SK-N-SH (cell line): Measurements from ENCODE around the gene CYFIP1. TPM values are rescaled to one million over a fixed set of nuclear protein-coding genes. Genes with fewer than 3 reads are reported as not detected.

Source experiments
- CTCF ChIA-PET: fragments of 300-600, 350-600 bp; formaldehyde crosslinking; extraction: SDS; loops from one replicate; lab custom pipeline; 2021; lab: Yijun Ruan, JAX
- POLR2A ChIA-PET: fragments of 350-600 bp; sonication (Branson Sonifier 250); formaldehyde crosslinking; extraction: SDS; loops from one replicate; lab custom pipeline; 2020; ENCODE audit warnings: antibody characterized with exemption, inconsistent platforms; lab: Yijun Ruan, JAX
- DNase-seq: peaks from one replicate; pipeline ENCODE4 v3.0.0; 2012
- H2AFZ ChIP-seq: fragments of 200-600 bp; sonication (generic); 2 replicates; pipeline ENCODE4 v1.8.1; 2016; ENCODE audit warnings: antibody characterized with exemption, mild to moderate bottlenecking, low read depth
- H3F3A ChIP-seq: fragments of 200-600 bp; sonication (generic); replicated peaks from 2 replicates; pipeline ENCODE3; 2016; ENCODE audit warnings: antibody characterized with exemption, mild to moderate bottlenecking; ENCODE audit not compliant: insufficient read depth
- H3K27ac ChIP-seq, 2 experiments: fragments of 200-500 bp in 1 of 2; fragments of 200-600 bp in 1 of 2; sonication (Bioruptor generic) in 1 of 2; sonication (generic), shearing (Covaris generic) in 1 of 2; 2 replicates each; pipeline versions ENCODE4 v1.5.1 to v1.6.1; 2014 to 2016; ENCODE audit warnings: low read depth in 2 of 2, inconsistent platforms in 1 of 2, low read length in 1 of 2, mild to moderate bottlenecking in 1 of 2, mixed read lengths in 1 of 2
- H3K27me3 ChIP-seq: fragments of 200-600 bp; sonication (generic), shearing (Covaris generic); 2 replicates; pipeline ENCODE4 v1.6.1; 2016; ENCODE audit warnings: mixed run types; ENCODE audit not compliant: insufficient read depth
- H3K36me3 ChIP-seq, 2 experiments: fragments of 200-500 bp in 1 of 2; fragments of 200-600 bp in 1 of 2; sonication (Bioruptor generic) in 1 of 2; sonication (generic) in 1 of 2; replicated peaks in 1 of 2; 2 replicates each; pipeline versions ENCODE3 to v1.5.1; 2014 to 2016; ENCODE audit warnings: low read length in 1 of 2, mild to moderate bottlenecking in 1 of 2; ENCODE audit not compliant: insufficient read depth in 2 of 2, control insufficient read depth in 1 of 2
- H3K4me1 ChIP-seq, 2 experiments: fragments of 200-500 bp in 1 of 2; fragments of 200-600 bp in 1 of 2; sonication (Bioruptor generic) in 1 of 2; sonication (generic), shearing (Covaris generic) in 1 of 2; 2 replicates each; pipeline versions ENCODE4 v1.5.1 to v1.6.1; 2014 to 2016; ENCODE audit warnings: low read depth in 1 of 2, low read length in 1 of 2, mixed run types in 1 of 2; ENCODE audit not compliant: insufficient read depth in 2 of 2, control insufficient read depth in 1 of 2
- H3K4me2 ChIP-seq: fragments of 200-600 bp; sonication (generic), shearing (Covaris generic); 2 replicates; pipeline ENCODE4 v1.6.1; 2017; ENCODE audit warnings: mixed run types
- H3K4me3 ChIP-seq, 2 experiments: fragments of 200-500 bp in 1 of 2; fragments of 200-600 bp in 1 of 2; sonication (Bioruptor generic) in 1 of 2; sonication (generic), shearing (Covaris generic) in 1 of 2; 2 replicates each; pipeline versions ENCODE4 v1.5.1 to v1.8.1; 2014 to 2016; ENCODE audit warnings: low read depth in 2 of 2, inconsistent platforms in 1 of 2, low read length in 1 of 2, mild to moderate bottlenecking in 1 of 2, mixed read lengths in 1 of 2, moderate library complexity in 1 of 2
- H3K79me2 ChIP-seq: fragments of 200-600 bp; sonication (generic); 2 replicates; pipeline ENCODE4 v1.8.1; 2017; ENCODE audit warnings: mild to moderate bottlenecking; ENCODE audit not compliant: insufficient read depth
- H3K9ac ChIP-seq: fragments of 200-600 bp; sonication (generic); 2 replicates; pipeline ENCODE4 v1.6.1; 2017; ENCODE audit warnings: mixed run types
- H3K9me2 ChIP-seq: fragments of 200-600 bp; sonication (generic); 2 replicates; pipeline ENCODE4 v1.6.1; 2017; ENCODE audit warnings: mixed run types
- H3K9me3 ChIP-seq: fragments of 200-600 bp; sonication (generic); 2 replicates; pipeline ENCODE4 v1.6.1; 2017; ENCODE audit warnings: mixed run types, mild to moderate bottlenecking, moderate library complexity
- H4K20me1 ChIP-seq: fragments of 200-600 bp; sonication (generic); 2 replicates; pipeline ENCODE4 v1.6.1; 2017; ENCODE audit warnings: mild to moderate bottlenecking, mixed run types; ENCODE audit not compliant: insufficient read depth
- CHD2 ChIP-seq: fragments of 150-350 bp; IDR thresholded peaks from 2 replicates; pipeline ENCODE4 v1.6.1; 2018; ENCODE audit warnings: low read length; ENCODE audit not compliant: partially characterized antibody
- EP300 ChIP-seq, 2 experiments: IDR thresholded peaks; 2 replicates each; pipeline versions ENCODE4 v1.4.0 to v1.6.1; 2012; ENCODE audit warnings: borderline replicate concordance in 1 of 2, low read depth in 1 of 2, low read length in 1 of 2
- FOXJ3 ChIP-seq: sonication (generic); formaldehyde crosslinking; IDR thresholded peaks from 2 replicates; pipeline ENCODE4 v1.5.1; 2020; ENCODE audit warnings: mild to moderate bottlenecking, missing genetic modification reagents
- FOXM1 ChIP-seq: IDR thresholded peaks from 2 replicates; pipeline ENCODE4 v1.4.0; 2012; ENCODE audit warnings: low read depth, mild to moderate bottlenecking
- IRF3 ChIP-seq: fragments of 150-350 bp; IDR thresholded peaks from 2 replicates; pipeline ENCODE4 v1.6.1; 2016; ENCODE audit warnings: mild to moderate bottlenecking, low read depth, low read length
- JUND ChIP-seq: IDR thresholded peaks from 2 replicates; pipeline ENCODE4 v1.4.0; 2012
- MAX ChIP-seq: IDR thresholded peaks from 2 replicates; pipeline ENCODE4 v1.4.0; 2012; ENCODE audit warnings: low read depth
- MEF2A ChIP-seq: IDR thresholded peaks from 2 replicates; pipeline ENCODE4 v1.4.0; 2012; ENCODE audit warnings: low read depth, borderline replicate concordance
- NRF1 ChIP-seq: IDR thresholded peaks from 2 replicates; pipeline ENCODE4 v1.6.1; 2012; ENCODE audit warnings: low read depth, mild to moderate bottlenecking, low read length
- POLR2AphosphoS5 ChIP-seq: IDR thresholded peaks from 2 replicates; pipeline ENCODE4 v1.6.1; 2012; ENCODE audit warnings: low read depth, low read length
- RAD21 ChIP-seq: IDR thresholded peaks from 2 replicates; pipeline ENCODE4 v1.6.1; 2012; ENCODE audit warnings: mild to moderate bottlenecking, low read length
- RCOR1 ChIP-seq: fragments of 150-350 bp; IDR thresholded peaks from 2 replicates; pipeline ENCODE4 v1.6.1; 2017; ENCODE audit warnings: antibody characterized with exemption, low read length
- REST ChIP-seq: IDR thresholded peaks from 2 replicates; pipeline ENCODE4 v1.6.1; 2012; ENCODE audit warnings: mild to moderate bottlenecking, low read depth, low read length, moderate library complexity
- RFX5 ChIP-seq: IDR thresholded peaks from 2 replicates; pipeline ENCODE4 v1.6.1; 2012; ENCODE audit warnings: mild to moderate bottlenecking, improper control_type of control experiment, low read length
- RXRA ChIP-seq: IDR thresholded peaks from 2 replicates; pipeline ENCODE4 v1.4.0; 2012; ENCODE audit warnings: low read depth, mild to moderate bottlenecking, borderline replicate concordance
- TAF1 ChIP-seq: IDR thresholded peaks from 2 replicates; pipeline ENCODE4 v1.6.1; 2012; ENCODE audit warnings: low read depth, mild to moderate bottlenecking, low read length, moderate library complexity, borderline replicate concordance
- TCF12 ChIP-seq: IDR thresholded peaks from 2 replicates; pipeline ENCODE4 v1.4.0; 2012
- TEAD4 ChIP-seq: IDR thresholded peaks from 2 replicates; pipeline ENCODE4 v1.4.0; 2012; ENCODE audit warnings: mild to moderate bottlenecking, borderline replicate concordance; ENCODE audit not compliant: insufficient read depth
- WGBS: methylation state at CpG from one replicate; pipeline ENCODE4 v1.1.6; 2017; ENCODE audit warnings: low lambda C conversion rate; 5-methylcytosine and 5-hydroxymethylcytosine counted together
- polyA plus RNA-seq, 3 experiments: library from polyadenylated mRNA; depleted of rRNA; stranded (reverse); fragments of >200 nt; gene quantifications; 2 replicates each; pipeline ENCODE4 v1.2.3, GENCODE V29; 2012

Gene CYFIP1
- polyA plus RNA-seq, 1 of the 3 experiments (the other 2 are of a cell fraction): 53.4 TPM

- TF ChIP-seq TEAD4 (no peak), CHD2 (no peak)
- no peak overlapping the region for H3K27ac ChIP-seq
- no peaks in the 10 kb centered on the region for H3K79me2 ChIP-seq
- peaks cover 0 to 3% of the 10 kb centered on the region in 2 experiments; a peak in 1 of 4 replicates for H3K4me1 ChIP-seq
- H3K9me2 ChIP-seq: no peaks in the 10 kb centered on the region
- H3K9me3 ChIP-seq: no peaks in the 10 kb centered on the region
- no peak overlapping the region for H2AFZ ChIP-seq
- ChIA-PET POLR2A (no interaction called here), CTCF (interaction anchor here (0.8 kb wide), 1 partner anchor 20 kb away, joined by 3 read pairs; no protein-coding TSS in a partner anchor)
- H4K20me1 ChIP-seq: no peaks in the 10 kb centered on the region
- peaks cover 0 to 21% of the 10 kb centered on the region in 2 experiments for H3K36me3 ChIP-seq
- no peaks in the 10 kb centered on the region for H3K27me3 ChIP-seq
- no peak overlapping the region for H3K9ac ChIP-seq
- WGBS: 64% methylated on average over 1 of the region's 1 CpG
- H3K4me3 ChIP-seq: no peak overlapping the region
- no peak overlapping the region for H3K4me2 ChIP-seq
- DNase-seq: no peak
- H3F3A ChIP-seq: no peaks in the 10 kb centered on the region
Observed at GRCh38 chr15:22831473-22831872, 148.7 kb downstream of the CYFIP1 start.

GRCh38 chr15:22827125-22827524, 153.0 kb downstream of the CYFIP1 start:
- Histone ChIP-seq H2AFZ (no peak overlapping the region), H3K4me2 (no peak overlapping the region), H3K4me1 (no peaks in the 10 kb centered on the region), H3K9ac (no peak overlapping the region), H3K9me2 (no peaks in the 10 kb centered on the region), H3K27me3 (no peaks in the 10 kb centered on the region), H3K9me3 (no peaks in the 10 kb centered on the region), H3K27ac (no peak overlapping the region), H3K36me3 (peaks cover 5 to 47% of the 10 kb centered on the region in 2 experiments), H3K79me2 (no peaks in the 10 kb centered on the region), H3K4me3 (no peak overlapping the region), H3F3A (no peaks in the 10 kb centered on the region), H4K20me1 (no peaks in the 10 kb centered on the region)
- ChIA-PET CTCF (no interaction called here), POLR2A (no interaction called here)
- 80% methylated on average over 1 of the region's 1 CpG for WGBS
- TF ChIP-seq FOXM1: no peak
- TF ChIP-seq TEAD4: no peak
- no peak for TF ChIP-seq RXRA
- no peak for TF ChIP-seq RCOR1
- TF ChIP-seq POLR2AphosphoS5: no peak
- no peak for TF ChIP-seq RAD21
- no peak for TF ChIP-seq NRF1
- no peak for TF ChIP-seq MEF2A
- no peak for TF ChIP-seq TAF1
- no peak for TF ChIP-seq EP300 (IDR thresholded peaks at IDR 0.05; ENCODE audit: borderline replicate concordance in 1 of 2, low read depth in 1 of 2, low read length in 1 of 2)
- no peak for TF ChIP-seq RFX5
- TF ChIP-seq MAX: no peak
- TF ChIP-seq REST: no peak
- no peak for TF ChIP-seq IRF3
- TF ChIP-seq TCF12: no peak
- no peak for TF ChIP-seq FOXJ3 (CRISPR knock-in tag)
- TF ChIP-seq JUND: no peak
- DNase-seq: no peak
